Naive thymus-derived CD4-positive, alpha-beta T cell (primary cell): ENCODE results near the gene IGF2BP2. TPM values are rescaled to one million over a fixed set of nuclear protein-coding genes. Genes with fewer than 3 reads are reported as not detected.

Experiments used
- ATAC-seq: fragments of 150-1000 bp; cut with Tn5 transposase; 2 replicates; pipeline ENCODE4 v1.10.0; 2021; ENCODE audit warnings: mild to moderate bottlenecking, moderate library complexity
- CTCF ChIA-PET: fragments of 350-600 bp; sonication (Branson Sonifier 250); formaldehyde crosslinking; loops from one replicate; lab custom pipeline; 2021; ENCODE audit warnings: antibody characterized with exemption; lab: Charles Lee
- POLR2A ChIA-PET: fragments of 350-600 bp; sonication (Branson Sonifier 250); formaldehyde crosslinking; loops from one replicate; lab custom pipeline; 2021; ENCODE audit warnings: antibody characterized with exemption, inconsistent platforms; lab: Charles Lee
- DNase-seq, 9 donors: peaks; one replicate each; pipeline versions ENCODE4 v3.0.0 to v3.0.0-alpha.2; 2020 to 2022; ENCODE audit warnings: mixed read lengths in 1 of 9
- H3K27ac ChIP-seq: one replicate; pipeline ENCODE4 v1.7.0; 2013; ENCODE audit warnings: mild to moderate bottlenecking, low read depth, low read length, moderate library complexity
- H3K27me3 ChIP-seq, 2 donors: one replicate each; pipeline ENCODE4 v1.7.0; 2013; ENCODE audit warnings: low read length in 2 of 2, mild to moderate bottlenecking in 2 of 2, moderate library complexity in 2 of 2; ENCODE audit not compliant: control insufficient read depth in 2 of 2, insufficient read depth in 2 of 2
- H3K36me3 ChIP-seq, 3 experiments: 1 replicate in 2 of 3; 2 replicates in 1 of 3; pipeline ENCODE4 v1.7.0; 2013; ENCODE audit warnings: low read length in 3 of 3, mild to moderate bottlenecking in 3 of 3, moderate library complexity in 1 of 3; ENCODE audit not compliant: insufficient read depth in 3 of 3, control insufficient read depth in 2 of 3
- H3K4me1 ChIP-seq, 2 donors: one replicate each; pipeline ENCODE4 v1.7.0; 2013; ENCODE audit warnings: low read length in 2 of 2, mild to moderate bottlenecking in 2 of 2, moderate library complexity in 1 of 2; ENCODE audit not compliant: control insufficient read depth in 2 of 2, insufficient read depth in 2 of 2
- H3K4me3 ChIP-seq: 2 replicates; pipeline ENCODE4 v1.7.0; 2013; ENCODE audit warnings: mild to moderate bottlenecking, low read length
- H3K9me3 ChIP-seq, 3 experiments: 1 replicate in 2 of 3; 2 replicates in 1 of 3; pipeline ENCODE4 v1.7.0; 2013; ENCODE audit warnings: low read length in 3 of 3; ENCODE audit not compliant: control insufficient read depth in 2 of 3
- H3K27ac Mint-ChIP-seq, 9 donors: one replicate each; pipeline ENCODE4 v1.8.0; 2020 to 2022; ENCODE audit warnings: mixed read lengths in 9 of 9, mild to moderate bottlenecking in 8 of 9, moderate library complexity in 5 of 9, inconsistent platforms in 2 of 9
- H3K27me3 Mint-ChIP-seq, 5 donors: one replicate each; pipeline ENCODE4 v1.8.0; 2021 to 2022; ENCODE audit warnings: mixed read lengths in 5 of 5, mild to moderate bottlenecking in 1 of 5
- H3K36me3 Mint-ChIP-seq, 5 donors: one replicate each; pipeline ENCODE4 v1.8.0; 2020 to 2022; ENCODE audit warnings: mixed read lengths in 5 of 5, mild to moderate bottlenecking in 3 of 5, inconsistent platforms in 1 of 5
- H3K4me1 Mint-ChIP-seq, 7 donors: one replicate each; pipeline ENCODE4 v1.8.0; 2020 to 2022; ENCODE audit warnings: mixed read lengths in 7 of 7, mild to moderate bottlenecking in 3 of 7, inconsistent platforms in 1 of 7
- H3K4me3 Mint-ChIP-seq, 10 donors: one replicate each; pipeline ENCODE4 v1.8.0; 2020 to 2022; ENCODE audit warnings: mild to moderate bottlenecking in 10 of 10, mixed read lengths in 10 of 10, moderate library complexity in 6 of 10, inconsistent platforms in 2 of 10
- H3K9me3 Mint-ChIP-seq, 11 donors: one replicate each; pipeline ENCODE4 v1.8.0; 2020 to 2022; ENCODE audit warnings: mixed read lengths in 11 of 11, mild to moderate bottlenecking in 4 of 11, inconsistent platforms in 1 of 11, moderate library complexity in 1 of 11
- intact Hi-C, 2 donors: fragments of 100-400 bp; cut with micrococcal nuclease; formaldehyde crosslinking; loops; one replicate each; pipeline ENCODE4 v1.15.1; 2023
- polyA plus RNA-seq, 2 donors: library from polyadenylated mRNA; unstranded; fragments of 300-500 nt; fragmentation: Illumina TruSeq; gene quantifications; one replicate each; pipeline ENCODE4 v1.2.3, GENCODE V29; 2021
- total RNA-seq, 6 experiments: library from RNA in 5 of 6; stranded (reverse) in 5 of 6; gene quantifications; 1 replicate in 5 of 6; 2 replicates in 1 of 6; pipeline ENCODE4 v1.2.3 and lab custom pipeline; 2021 to 2026

Gene IGF2BP2
- total and polyA plus RNA-seq, 7 experiments from 2014 or later: 0.14 to 5.0 (median 0.87) TPM; not detected in 3

GRCh38 chr3:185796431-185797107 lies 28.3 kb downstream of the IGF2BP2 start:
- Mint-ChIP-seq H3K27ac (no peak overlapping the region), H3K4me1 (peaks cover 0 to 16% (median 0%) of the 10 kb centered on the region in 7 donors), H3K36me3 (no peaks in the 10 kb centered on the region), H3K4me3 (no peak overlapping the region), H3K27me3 (peaks cover 12 to 29% (median 15%) of the 10 kb centered on the region in 5 donors), H3K9me3 (peaks cover 0 to 2% (median 0%) of the 10 kb centered on the region in 11 donors)
- Histone ChIP-seq H3K27ac (no peak overlapping the region), H3K36me3 (no peaks in the 10 kb centered on the region), H3K4me1 (no peaks in the 10 kb centered on the region), H3K9me3 (no peaks in the 10 kb centered on the region), H3K27me3 (no peaks in the 10 kb centered on the region), H3K4me3 (no peak overlapping the region)
- CTCF ChIA-PET: no interaction called here
- DNase-seq (no peak), ATAC-seq (no peak)
- intact Hi-C loops: no loop called here
- POLR2A ChIA-PET: no interaction called here

- Histone ChIP-seq H3K4me1 (no peaks in the 10 kb centered on the region), H3K27ac (no peak overlapping the region), H3K9me3 (no peaks in the 10 kb centered on the region), H3K4me3 (no peak overlapping the region), H3K27me3 (no peaks in the 10 kb centered on the region), H3K36me3 (no peaks in the 10 kb centered on the region)
- ChIA-PET CTCF (interaction anchor here (0.5 kb wide), 1 partner anchor 8 kb away, joined by 3 read pairs; no protein-coding TSS in a partner anchor), POLR2A (no interaction called here)
- peaks cover 9 to 26% (median 13%) of the 10 kb centered on the region in 5 donors for H3K27me3 Mint-ChIP-seq
- H3K4me3 Mint-ChIP-seq: no peak overlapping the region
- H3K27ac Mint-ChIP-seq: no peak overlapping the region
- intact Hi-C loops: no loop called here
- ATAC-seq (no peak), DNase-seq (no peak)
- H3K4me1 Mint-ChIP-seq: peaks cover 0 to 16% (median 0%) of the 10 kb centered on the region in 7 donors
- H3K9me3 Mint-ChIP-seq: no peaks in the 10 kb centered on the region
- H3K36me3 Mint-ChIP-seq: no peaks in the 10 kb centered on the region
These were observed 31.5 kb downstream of the IGF2BP2 start for GRCh38 chr3:185793381-185793780.

GRCh38 chr3:185792955-185793354 lies 31.9 kb downstream of the IGF2BP2 start:
- Mint-ChIP-seq H3K4me1 (peaks cover 0 to 16% (median 0%) of the 10 kb centered on the region in 7 donors), H3K27me3 (peaks cover 8 to 26% (median 13%) of the 10 kb centered on the region in 5 donors), H3K4me3 (no peak overlapping the region), H3K36me3 (no peaks in the 10 kb centered on the region), H3K9me3 (no peaks in the 10 kb centered on the region), H3K27ac (no peak overlapping the region)
- Histone ChIP-seq H3K36me3 (no peaks in the 10 kb centered on the region), H3K4me1 (no peaks in the 10 kb centered on the region), H3K9me3 (no peaks in the 10 kb centered on the region), H3K27ac (no peak overlapping the region), H3K27me3 (no peaks in the 10 kb centered on the region), H3K4me3 (no peak overlapping the region)
- no peak for ATAC-seq
- CTCF ChIA-PET: interaction anchor here (0.5 kb wide), 1 partner anchor 8 kb away, joined by 3 read pairs; no protein-coding TSS in a partner anchor
- no peak for DNase-seq
- intact Hi-C loops: no loop called here
- POLR2A ChIA-PET: no interaction called here

GRCh38 chr3:185789891-185790830 lies 34.7 kb downstream of the IGF2BP2 start:
- no peaks in the 10 kb centered on the region for H3K27me3 ChIP-seq
- intact Hi-C loops: no loop called here

GRCh38 chr3:185789134-185789533 lies 35.7 kb downstream of the IGF2BP2 start:
- ChIA-PET CTCF (interaction anchor here (0.6 to 0.7 kb wide), 2 partner anchors 59 to 154 kb away, joined by 3 to 4 read pairs; no protein-coding TSS in a partner anchor), POLR2A (no interaction called here)
- no peaks in the 10 kb centered on the region for H3K9me3 Mint-ChIP-seq
- H3K27ac ChIP-seq: no peak overlapping the region
- H3K4me3 Mint-ChIP-seq: no peak overlapping the region
- intact Hi-C loops: no loop called here
- DNase-seq (no peak), ATAC-seq (no peak)
- H3K36me3 ChIP-seq: no peaks in the 10 kb centered on the region
- H3K4me3 ChIP-seq: no peak overlapping the region
- H3K27me3 Mint-ChIP-seq: peaks cover 0 to 29% (median 9%) of the 10 kb centered on the region in 5 donors
- no peaks in the 10 kb centered on the region for H3K9me3 ChIP-seq
- no peaks in the 10 kb centered on the region for H3K36me3 Mint-ChIP-seq
- H3K27me3 ChIP-seq: no peaks in the 10 kb centered on the region
- no peak overlapping the region for H3K27ac Mint-ChIP-seq
- H3K4me1 ChIP-seq: no peaks in the 10 kb centered on the region
- H3K4me1 Mint-ChIP-seq: peaks cover 0 to 1% (median 0%) of the 10 kb centered on the region in 7 donors

More at GRCh38 chr3:185789891-185790830, 34.7 kb downstream of the IGF2BP2 start:
- peaks cover 0 to 10% (median 0%) of the 10 kb centered on the region in 7 donors for H3K4me1 Mint-ChIP-seq
- no peak for DNase-seq
- no peaks in the 10 kb centered on the region for H3K36me3 Mint-ChIP-seq
- no peaks in the 10 kb centered on the region for H3K4me1 ChIP-seq
- no peak overlapping the region for H3K27ac Mint-ChIP-seq
- no peak for ATAC-seq
- no peak overlapping the region for H3K27ac ChIP-seq
- no peak overlapping the region for H3K4me3 Mint-ChIP-seq
- no peaks in the 10 kb centered on the region for H3K9me3 ChIP-seq
- no peaks in the 10 kb centered on the region for H3K9me3 Mint-ChIP-seq
- POLR2A ChIA-PET: interaction anchor here (0.6 kb wide), 1 partner anchor 73 kb away, joined by 3 read pairs; no protein-coding TSS in a partner anchor
- CTCF ChIA-PET: no interaction called here
- no peak overlapping the region for H3K4me3 ChIP-seq
- peaks cover 0 to 26% (median 12%) of the 10 kb centered on the region in 5 donors for H3K27me3 Mint-ChIP-seq
- no peaks in the 10 kb centered on the region for H3K36me3 ChIP-seq

GRCh38 chr3:185788292-185788691 lies 36.5 kb downstream of the IGF2BP2 start:
- Histone ChIP-seq H3K4me3 (no peak overlapping the region), H3K27me3 (no peaks in the 10 kb centered on the region), H3K36me3 (no peaks in the 10 kb centered on the region), H3K27ac (no peak overlapping the region), H3K9me3 (no peaks in the 10 kb centered on the region), H3K4me1 (no peaks in the 10 kb centered on the region)
- Mint-ChIP-seq H3K27ac (no peak overlapping the region), H3K9me3 (no peaks in the 10 kb centered on the region), H3K36me3 (no peaks in the 10 kb centered on the region), H3K27me3 (peaks cover 0 to 30% (median 9%) of the 10 kb centered on the region in 5 donors), H3K4me1 (peaks cover 0 to 1% (median 0%) of the 10 kb centered on the region in 7 donors), H3K4me3 (no peak overlapping the region)
- POLR2A ChIA-PET: no interaction called here
- ATAC-seq (no peak), DNase-seq (no peak)
- CTCF ChIA-PET: interaction anchor here (0.7 kb wide), 1 partner anchor 155 kb away, joined by 4 read pairs; no protein-coding TSS in a partner anchor
- intact Hi-C loops: no loop called here
